ENCODE results near the gene FAM120B.

The FAM120B gene

DNA sequence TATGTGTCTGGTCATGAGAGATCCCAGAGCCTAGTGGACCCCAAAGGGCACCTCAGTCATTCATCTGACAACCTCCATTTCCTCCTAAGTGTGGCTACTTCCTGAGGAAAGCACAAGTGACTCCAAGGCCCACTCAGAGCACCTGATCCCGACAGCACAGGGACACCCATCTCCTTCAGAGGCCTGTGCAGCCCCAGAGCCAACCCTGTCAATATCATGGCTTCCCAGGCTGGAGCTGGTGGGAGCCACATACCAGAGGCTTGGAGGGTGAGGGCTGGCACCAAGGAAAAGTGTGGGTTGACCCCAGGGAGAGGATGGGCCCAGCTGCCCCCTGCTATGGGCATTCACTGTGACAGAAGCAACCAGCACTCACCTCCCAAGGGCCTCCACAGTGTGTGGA, 129.2 kb downstream of the FAM120B start:
- no peaks in the 10 kb centered on the region for H3K27me3 ChIP-seq (ENCODE audit: control insufficient read depth, insufficient read depth, low read length)
- H3K9me3 ChIP-seq (ENCODE audit: control insufficient read depth, insufficient read depth, low read length) = no peaks in the 10 kb centered on the region
- WGBS (ENCODE audit: insufficient coverage, insufficient read length) = no CpG with 5 or more reads among the region's 1 CpG
- H3K4me3 ChIP-seq (ENCODE audit: low read length) = no peak overlapping the region
- no peak overlapping the region for H3K27ac ChIP-seq (ENCODE audit: low read length)
- H3K36me3 ChIP-seq (ENCODE audit: control insufficient read depth, insufficient read depth, low read length) = no peaks in the 10 kb centered on the region
- no peak for DNase-seq (ENCODE audit: low read depth, low spot score)
- peaks cover 3% of the 10 kb centered on the region; the same call in 1 of the 2 replicates for H3K4me1 ChIP-seq (ENCODE audit: control insufficient read depth, insufficient read depth, low read length)

DNA sequence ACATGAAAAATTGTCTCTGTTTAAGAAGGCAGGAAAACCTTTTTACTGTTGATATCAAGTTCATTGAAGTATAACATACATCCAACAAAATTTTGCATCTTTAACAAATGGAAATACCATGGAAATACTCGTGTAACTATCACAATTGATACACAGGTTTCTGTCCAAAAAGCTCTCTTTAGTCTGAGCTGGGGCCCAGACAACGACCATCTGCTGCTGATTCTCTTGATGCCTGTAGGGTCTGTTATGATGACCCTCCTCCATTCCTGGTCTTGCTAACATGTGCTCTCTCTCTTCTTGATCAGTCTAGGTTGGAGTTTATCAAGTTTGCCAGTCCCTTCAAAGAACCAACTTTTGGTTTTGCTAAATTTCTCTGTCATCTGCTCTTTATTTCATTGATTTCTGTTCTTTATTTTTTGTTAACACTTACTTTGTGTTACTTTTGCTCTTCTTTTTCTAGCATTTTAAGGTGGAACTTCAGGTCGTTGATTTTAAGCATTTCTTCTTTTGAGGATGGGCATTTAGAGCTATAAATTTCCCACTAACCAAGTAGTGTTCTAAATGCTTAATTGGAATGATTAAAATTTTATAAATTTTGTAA, 129.8 kb downstream of the FAM120B start:
- H3K4me3 ChIP-seq (ENCODE audit: low read length) = no peak overlapping the region
- WGBS (ENCODE audit: insufficient coverage, insufficient read length) = no CpG with 5 or more reads among the region's 3 CpGs
- no peaks in the 10 kb centered on the region for H3K9me3 ChIP-seq (ENCODE audit: control insufficient read depth, insufficient read depth, low read length)
- H3K36me3 ChIP-seq (ENCODE audit: control insufficient read depth, insufficient read depth, low read length) = no peaks in the 10 kb centered on the region
- no peaks in the 10 kb centered on the region for H3K27me3 ChIP-seq (ENCODE audit: control insufficient read depth, insufficient read depth, low read length)
- H3K27ac ChIP-seq (ENCODE audit: low read length) = no peak overlapping the region
- DNase-seq (ENCODE audit: low read depth, low spot score) = no peak
- H3K4me1 ChIP-seq (ENCODE audit: control insufficient read depth, insufficient read depth, low read length) = peaks cover 3% of the 10 kb centered on the region; the same call in 1 of the 2 replicates

DNA sequence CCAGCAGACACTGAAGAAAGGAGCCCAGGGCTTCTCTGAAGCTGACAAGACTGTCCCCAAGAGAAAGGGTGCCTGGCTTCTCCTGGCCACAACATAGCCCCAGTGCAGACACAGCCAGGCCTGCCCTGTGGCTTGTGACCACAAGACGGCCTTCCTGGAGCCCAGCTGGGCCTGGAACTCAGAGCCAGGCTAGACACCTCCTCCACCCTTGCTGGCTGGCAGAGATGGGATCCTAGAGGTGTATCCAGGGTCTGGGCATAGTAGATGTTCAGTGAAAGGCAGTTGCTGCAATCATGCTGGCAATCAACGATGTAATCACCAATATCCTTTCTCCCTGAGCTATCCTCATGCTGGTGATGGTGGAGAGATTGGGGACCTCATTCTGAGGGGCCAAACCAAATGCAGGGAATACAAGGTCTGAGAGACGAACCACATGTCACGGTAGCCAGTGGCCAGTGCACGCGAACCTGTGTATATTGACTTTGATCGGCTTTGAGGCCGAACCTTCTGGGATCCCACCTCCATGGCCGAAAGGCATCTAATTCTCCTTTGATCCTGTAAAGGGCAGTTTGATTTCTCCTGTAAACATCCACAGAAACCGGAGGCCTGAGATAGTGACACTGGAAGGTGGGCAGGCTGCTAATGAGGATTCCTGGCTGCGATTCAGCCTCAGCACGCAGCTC, 131.3 kb downstream of the FAM120B start:
- Histone ChIP-seq H3K27ac (ENCODE audit: low read length) (no peak overlapping the region), H3K4me3 (ENCODE audit: low read length) (no peak overlapping the region), H3K4me1 (ENCODE audit: control insufficient read depth, insufficient read depth, low read length) (peaks cover 3% of the 10 kb centered on the region; the same call in 1 of the 2 replicates), H3K36me3 (ENCODE audit: control insufficient read depth, insufficient read depth, low read length) (no peaks in the 10 kb centered on the region), H3K27me3 (ENCODE audit: control insufficient read depth, insufficient read depth, low read length) (no peaks in the 10 kb centered on the region), H3K9me3 (ENCODE audit: control insufficient read depth, insufficient read depth, low read length) (no peaks in the 10 kb centered on the region)
- no CpG with 5 or more reads among the region's 12 CpGs for WGBS (ENCODE audit: insufficient coverage, insufficient read length)
- no peak for DNase-seq (ENCODE audit: low read depth, low spot score)

DNA sequence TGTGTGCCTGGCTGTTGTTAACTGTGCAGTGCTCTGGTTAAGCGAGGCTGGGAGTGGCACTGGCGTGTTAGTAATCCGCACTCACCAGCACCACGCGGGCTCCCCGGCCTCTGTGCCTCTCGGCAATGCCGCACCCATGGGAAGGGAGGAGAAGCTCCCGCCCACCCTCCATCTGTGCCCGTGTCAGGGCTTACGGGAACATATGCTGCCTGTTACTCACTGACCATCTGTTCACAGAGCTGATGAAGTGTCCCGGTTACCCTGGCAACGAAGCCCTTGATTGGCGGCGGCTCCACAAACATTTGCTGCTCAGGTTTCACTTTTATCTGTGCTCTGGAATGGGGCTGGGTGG, 131.8 kb downstream of the FAM120B start:
- Histone ChIP-seq H3K4me1 (ENCODE audit: control insufficient read depth, insufficient read depth, low read length) (peaks cover 4% of the 10 kb centered on the region; the same call in 1 of the 2 replicates), H3K27ac (ENCODE audit: low read length) (no peak overlapping the region), H3K4me3 (ENCODE audit: low read length) (no peak overlapping the region), H3K9me3 (ENCODE audit: control insufficient read depth, insufficient read depth, low read length) (no peaks in the 10 kb centered on the region), H3K27me3 (ENCODE audit: control insufficient read depth, insufficient read depth, low read length) (no peaks in the 10 kb centered on the region), H3K36me3 (ENCODE audit: control insufficient read depth, insufficient read depth, low read length) (no peaks in the 10 kb centered on the region)
- no peak for DNase-seq (ENCODE audit: low read depth, low spot score)
- no CpG with 5 or more reads among the region's 15 CpGs for WGBS (ENCODE audit: insufficient coverage, insufficient read length)

DNA sequence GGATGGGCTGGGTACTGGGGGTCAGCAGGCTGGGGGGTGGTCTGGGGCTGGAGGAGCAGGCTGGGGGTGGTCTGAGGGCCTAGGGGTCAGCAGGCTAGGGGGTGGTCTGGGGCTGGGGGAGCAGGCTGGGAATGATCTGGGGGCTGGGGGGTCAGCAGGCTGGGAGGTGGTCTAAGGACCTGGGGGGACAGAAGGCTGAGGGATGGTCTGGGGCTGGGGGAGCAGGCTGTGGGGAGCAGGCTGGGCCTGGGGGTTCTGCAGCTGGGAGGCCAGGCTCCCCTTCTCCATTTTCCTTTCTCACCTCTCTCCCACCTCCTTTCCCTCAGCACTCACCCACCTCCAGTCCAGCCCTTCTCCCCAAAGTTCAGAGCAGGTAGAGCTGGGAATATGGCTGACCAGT, 132.3 kb downstream of the FAM120B start:
- no peak overlapping the region for H3K27ac ChIP-seq (ENCODE audit: low read length)
- H3K9me3 ChIP-seq (ENCODE audit: control insufficient read depth, insufficient read depth, low read length) = no peaks in the 10 kb centered on the region
- DNase-seq (ENCODE audit: low read depth, low spot score) = no peak
- H3K4me3 ChIP-seq (ENCODE audit: low read length) = no peak overlapping the region
- peaks cover 4% of the 10 kb centered on the region; the same call in 1 of the 2 replicates for H3K4me1 ChIP-seq (ENCODE audit: control insufficient read depth, insufficient read depth, low read length)
- no peaks in the 10 kb centered on the region for H3K36me3 ChIP-seq (ENCODE audit: control insufficient read depth, insufficient read depth, low read length)
- no peaks in the 10 kb centered on the region for H3K27me3 ChIP-seq (ENCODE audit: control insufficient read depth, insufficient read depth, low read length)

DNA sequence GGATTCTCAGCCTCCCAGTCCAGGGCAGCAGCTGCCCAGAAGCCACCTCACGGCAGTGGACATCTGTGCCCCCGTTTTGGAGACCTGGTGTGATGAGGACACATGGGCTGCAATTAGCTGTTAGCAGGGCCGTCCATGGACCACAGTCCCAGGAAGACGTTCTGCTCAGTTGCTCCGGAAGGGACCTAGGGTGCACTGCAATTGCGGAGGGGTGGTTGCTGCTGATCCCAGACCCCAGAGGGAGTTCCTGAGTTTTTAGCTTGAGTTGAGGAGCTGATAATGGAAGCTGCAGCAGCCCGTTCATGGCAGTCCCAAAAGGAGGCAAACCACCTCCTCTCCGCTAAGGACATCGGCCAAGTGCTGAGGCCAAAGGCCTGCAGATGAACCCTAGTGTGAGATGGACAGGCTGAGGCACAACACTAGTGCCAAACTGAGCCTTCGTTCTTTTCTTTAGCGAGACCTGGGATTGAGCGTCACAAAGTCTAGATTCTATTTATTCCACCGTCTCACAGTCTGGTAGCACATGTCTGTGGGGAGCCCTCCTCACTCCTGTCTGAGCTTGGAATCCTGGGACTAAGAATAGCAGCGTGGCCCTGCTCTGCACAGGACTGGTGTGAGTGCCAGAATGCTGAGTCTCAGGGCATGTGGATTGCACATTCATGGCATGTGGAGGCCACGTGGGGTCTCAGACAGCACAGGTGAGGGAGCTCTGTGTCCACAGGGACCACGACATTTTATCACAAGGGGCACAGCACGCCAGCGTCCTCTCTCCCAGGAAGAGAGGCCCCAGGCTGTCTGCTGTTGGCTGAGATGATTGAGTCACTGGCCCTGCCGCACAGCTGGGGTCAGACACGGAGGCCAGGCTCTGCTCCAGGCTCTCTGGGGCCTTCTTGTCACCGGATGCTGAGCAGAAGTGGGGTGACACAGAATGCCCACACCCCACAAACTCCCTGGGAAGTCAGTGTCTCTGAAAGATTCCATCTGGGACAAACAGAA, 133.1 kb downstream of the FAM120B start:
- H3K4me3 ChIP-seq (ENCODE audit: low read length) = no peak overlapping the region
- DNase-seq (ENCODE audit: low read depth, low spot score) = no peak
- WGBS (ENCODE audit: insufficient coverage, insufficient read length) = no CpG with 5 or more reads among the region's 21 CpGs
- no peaks in the 10 kb centered on the region for H3K27me3 ChIP-seq (ENCODE audit: control insufficient read depth, insufficient read depth, low read length)
- H3K27ac ChIP-seq (ENCODE audit: low read length) = no peak overlapping the region
- H3K4me1 ChIP-seq (ENCODE audit: control insufficient read depth, insufficient read depth, low read length) = peaks cover 1% of the 10 kb centered on the region; the same call in 1 of the 2 replicates
- no peaks in the 10 kb centered on the region for H3K9me3 ChIP-seq (ENCODE audit: control insufficient read depth, insufficient read depth, low read length)
- H3K36me3 ChIP-seq (ENCODE audit: control insufficient read depth, insufficient read depth, low read length) = no peaks in the 10 kb centered on the region

DNA sequence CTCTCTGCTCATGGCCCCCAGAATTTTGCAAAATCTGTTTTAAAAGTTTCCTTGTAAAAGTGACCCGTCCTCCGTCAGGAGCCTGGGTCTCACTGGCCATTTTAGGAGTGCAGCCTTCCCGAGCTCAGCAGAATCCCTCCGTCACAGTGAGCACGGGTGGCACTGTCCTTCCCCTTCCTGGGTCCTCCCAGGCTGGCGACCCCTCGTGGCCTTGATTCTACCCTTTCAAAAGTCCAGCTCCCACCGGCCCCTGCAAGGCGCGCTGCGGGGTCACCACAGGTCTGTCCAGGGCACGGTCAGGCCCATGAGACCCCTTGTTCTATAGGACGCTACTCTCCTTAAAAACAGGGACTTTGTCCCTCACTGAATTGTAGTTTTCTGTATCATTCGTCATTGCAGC, 133.9 kb downstream of the FAM120B start:
- Histone ChIP-seq H3K4me1 (ENCODE audit: control insufficient read depth, insufficient read depth, low read length) (peaks cover 1% of the 10 kb centered on the region; the same call in 1 of the 2 replicates), H3K4me3 (ENCODE audit: low read length) (no peak overlapping the region), H3K27me3 (ENCODE audit: control insufficient read depth, insufficient read depth, low read length) (no peaks in the 10 kb centered on the region), H3K36me3 (ENCODE audit: control insufficient read depth, insufficient read depth, low read length) (no peaks in the 10 kb centered on the region), H3K9me3 (ENCODE audit: control insufficient read depth, insufficient read depth, low read length) (no peaks in the 10 kb centered on the region), H3K27ac (ENCODE audit: low read length) (no peak overlapping the region)
- DNase-seq (ENCODE audit: low read depth, low spot score) = no peak
- no CpG with 5 or more reads among the region's 14 CpGs for WGBS (ENCODE audit: insufficient coverage, insufficient read length)

DNA sequence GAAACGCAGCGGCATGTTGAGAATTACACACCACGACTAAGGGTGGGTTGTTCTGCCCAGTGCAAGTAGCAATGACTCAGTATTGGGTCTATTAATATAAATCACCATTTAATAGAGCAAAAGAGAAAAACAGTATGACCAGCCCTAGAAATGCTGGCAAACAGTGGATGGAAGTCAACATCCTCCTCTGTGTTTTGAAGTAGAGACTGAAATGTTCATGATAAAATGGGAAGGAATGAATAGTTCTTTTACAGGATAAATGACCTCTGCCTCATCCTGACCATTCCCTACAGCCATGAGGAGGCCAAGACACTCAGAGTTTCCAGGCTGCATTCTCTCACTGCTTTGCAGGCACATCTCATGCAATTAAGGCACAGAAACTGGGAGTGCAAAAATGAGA, 134.8 kb downstream of the FAM120B start:
- Histone ChIP-seq H3K9me3 (ENCODE audit: control insufficient read depth, insufficient read depth, low read length) (no peaks in the 10 kb centered on the region), H3K4me1 (ENCODE audit: control insufficient read depth, insufficient read depth, low read length) (peaks cover 1% of the 10 kb centered on the region; the same call in 1 of the 2 replicates), H3K36me3 (ENCODE audit: control insufficient read depth, insufficient read depth, low read length) (no peaks in the 10 kb centered on the region), H3K27me3 (ENCODE audit: control insufficient read depth, insufficient read depth, low read length) (no peaks in the 10 kb centered on the region), H3K4me3 (ENCODE audit: low read length) (no peak overlapping the region), H3K27ac (ENCODE audit: low read length) (no peak overlapping the region)
- no CpG with 5 or more reads among the region's 3 CpGs for WGBS (ENCODE audit: insufficient coverage, insufficient read length)
- no peak for DNase-seq (ENCODE audit: low read depth, low spot score)

DNA sequence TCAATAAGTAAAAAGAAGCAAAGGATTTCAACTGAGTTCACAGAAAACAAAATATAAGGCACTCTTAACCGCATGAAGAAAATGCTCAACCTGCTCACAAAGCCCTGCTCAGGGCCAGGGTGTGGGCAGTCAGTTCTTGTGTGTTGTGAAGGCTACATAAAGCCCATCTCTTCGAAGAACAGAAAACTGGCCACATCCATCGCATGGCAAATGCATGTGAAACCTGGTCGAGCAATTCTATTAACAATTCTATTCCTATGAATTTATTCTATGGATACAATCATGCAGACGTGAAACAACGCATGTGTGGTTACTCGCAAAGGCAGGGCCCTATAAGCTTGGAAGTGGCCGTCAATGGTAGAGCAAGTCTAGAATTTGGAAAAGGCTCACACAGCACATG, 136.0 kb downstream of the FAM120B start:
- H3K4me1 ChIP-seq (ENCODE audit: control insufficient read depth, insufficient read depth, low read length) = peaks cover 1% of the 10 kb centered on the region; the same call in 1 of the 2 replicates
- no CpG with 5 or more reads among the region's 8 CpGs for WGBS (ENCODE audit: insufficient coverage, insufficient read length)
- no peaks in the 10 kb centered on the region for H3K27me3 ChIP-seq (ENCODE audit: control insufficient read depth, insufficient read depth, low read length)
- no peaks in the 10 kb centered on the region for H3K9me3 ChIP-seq (ENCODE audit: control insufficient read depth, insufficient read depth, low read length)
- no peak for DNase-seq (ENCODE audit: low read depth, low spot score)
- no peaks in the 10 kb centered on the region for H3K36me3 ChIP-seq (ENCODE audit: control insufficient read depth, insufficient read depth, low read length)
- no peak overlapping the region for H3K27ac ChIP-seq (ENCODE audit: low read length)
- H3K4me3 ChIP-seq (ENCODE audit: low read length) = no peak overlapping the region

DNA sequence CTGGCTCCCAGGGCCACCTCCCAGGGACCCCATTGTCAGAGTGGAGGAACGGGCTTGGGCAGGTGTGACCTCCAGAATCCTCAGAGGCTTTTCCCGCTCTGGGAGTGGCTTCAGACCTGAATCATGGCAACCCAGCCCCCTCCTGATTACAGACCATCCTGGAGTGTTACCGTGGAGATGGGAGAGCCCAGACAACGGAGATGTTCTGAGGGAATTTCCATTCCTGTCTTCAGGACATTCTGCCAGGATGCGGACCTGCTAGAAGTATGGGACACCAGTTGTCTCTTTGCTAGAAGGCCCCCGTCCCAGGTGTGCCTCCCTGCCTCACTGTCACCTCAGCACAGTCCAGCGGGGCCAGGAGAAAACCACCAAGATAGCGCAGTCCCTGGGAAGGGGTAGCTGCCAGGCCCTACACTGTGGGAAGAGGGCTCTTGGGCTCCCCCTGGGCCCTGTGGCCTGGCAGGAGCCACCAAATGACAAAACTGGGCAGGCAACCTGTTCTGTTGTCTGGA, 136.6 kb downstream of the FAM120B start:
- WGBS (ENCODE audit: insufficient coverage, insufficient read length) = no CpG with 5 or more reads among the region's 8 CpGs
- no peak for DNase-seq (ENCODE audit: low read depth, low spot score)
- Histone ChIP-seq H3K4me3 (ENCODE audit: low read length) (no peak overlapping the region), H3K27ac (ENCODE audit: low read length) (no peak overlapping the region), H3K36me3 (ENCODE audit: control insufficient read depth, insufficient read depth, low read length) (no peaks in the 10 kb centered on the region), H3K27me3 (ENCODE audit: control insufficient read depth, insufficient read depth, low read length) (no peaks in the 10 kb centered on the region), H3K9me3 (ENCODE audit: control insufficient read depth, insufficient read depth, low read length) (no peaks in the 10 kb centered on the region), H3K4me1 (ENCODE audit: control insufficient read depth, insufficient read depth, low read length) (peaks cover 1% of the 10 kb centered on the region; the same call in 1 of the 2 replicates)
